Right ventricle myocardium superior (tissue), 1 donor: ENCODE results near the gene VKORC1L1. TPM values are rescaled to one million over a fixed set of nuclear protein-coding genes. Genes with fewer than 3 reads are reported as not detected.
"Not testable (repeated sequence)": the region's sequence is repeated elsewhere in the genome, so short reads cannot be mapped to it uniquely, and the experiment has no call there.

Source experiments
- ATAC-seq: fragments of 200-7000 bp; cut with Tn5 transposase; one replicate; pipeline ENCODE4 v1.9.1; 2020; ENCODE audit warnings: mild to moderate bottlenecking; ENCODE audit not compliant: poor library complexity
- DNase-seq: peaks from one replicate; pipeline ENCODE4 v3.0.0-alpha.2; 2020
- intact Hi-C: fragments of 100-400 bp; cut with DNase I; formaldehyde crosslinking; loops from one replicate; pipeline ENCODE4 v1.11.2; 2022
- long read RNA-seq: library from polyadenylated mRNA; unstranded; transcript quantifications from one replicate; pipeline ENCODE4 v2.0.0, GENCODE V29; 2021
- total RNA-seq: library from RNA; stranded (reverse); fragmentation: NEBNext Ultra II Directional; extraction: Animal tissue kit (Norgen Biotek cat#: 25700); gene quantifications from one replicate; pipeline ENCODE4 v1.2.1, GENCODE V29; 2021
- donor health status: DM: no; HTN: yes; CAD: no; lungs with severe emphysema.

The VKORC1L1 gene
- 17.6 TPM for total RNA-seq
- long read RNA-seq, full-length matches to known transcripts, result 35 of 42 reads
- long read RNA-seq, partial matches to known transcripts, result 0 of 42 reads
- long read RNA-seq, other reads (novel, unspliced or antisense), result 7 of 42 reads

GRCh38 chr7:65872776-65873581, at the start of gene VKORC1L1:
Gene VKORC1L1 (plus strand): TSS chr7:65873074. CDS start chr7:65873372, 298 bp downstream.
- intact Hi-C loops, result no loop called here
- peak; percentile 99 for ATAC-seq

GRCh38 chr7:65827366-65827765, 45.5 kb upstream of the VKORC1L1 start:
- no peak for DNase-seq
- no peak for ATAC-seq
- intact Hi-C loops, result no loop called here

More at GRCh38 chr7:65872776-65873581, at the start of gene VKORC1L1:
- peak; percentile 97 for DNase-seq

GRCh38 chr7:65832281-65832680, 40.6 kb upstream of the VKORC1L1 start:
- ATAC-seq (no peak), DNase-seq (no peak)
- intact Hi-C loops, result no loop called here

GRCh38 chr7:65836684-65837083, 36.2 kb upstream of the VKORC1L1 start:
- DNase-seq, intact Hi-C loops, ATAC-seq: not testable (repeated sequence)

GRCh38 chr7:65837541-65837956, 35.3 kb upstream of the VKORC1L1 start:
- DNase-seq, ATAC-seq, intact Hi-C loops: not testable (repeated sequence)

GRCh38 chr7:65839846-65840245, 33.0 kb upstream of the VKORC1L1 start:
- no peak for ATAC-seq
- no peak for DNase-seq
- intact Hi-C loops, result no loop called here

GRCh38 chr7:65840446-65840845, 32.4 kb upstream of the VKORC1L1 start:
- DNase-seq, result no peak
- ATAC-seq, result no peak
- intact Hi-C loops, result no loop called here

- intact Hi-C loops, DNase-seq, ATAC-seq: not testable (repeated sequence)
Measured at GRCh38 chr7:65843616-65844015, 29.3 kb upstream of the VKORC1L1 start.

- intact Hi-C loops, result no loop called here
- ATAC-seq, result no peak
Measured at GRCh38 chr7:65846008-65846570, 26.8 kb upstream of the VKORC1L1 start.

GRCh38 chr7:65853426-65853825, 19.4 kb upstream of the VKORC1L1 start:
- intact Hi-C loops, DNase-seq, ATAC-seq: not testable (repeated sequence)

More at GRCh38 chr7:65846008-65846570, 26.8 kb upstream of the VKORC1L1 start:
- DNase-seq, result no peak

GRCh38 chr7:65853892-65854291, 19.0 kb upstream of the VKORC1L1 start:
- ATAC-seq, intact Hi-C loops, DNase-seq: not testable (repeated sequence)

- DNase-seq, result peak; percentile 64
- intact Hi-C loops, ATAC-seq: not testable (repeated sequence)
Measured at GRCh38 chr7:65857321-65857894, 15.5 kb upstream of the VKORC1L1 start.

GRCh38 chr7:65858660-65859059, 14.2 kb upstream of the VKORC1L1 start:
- DNase-seq, intact Hi-C loops, ATAC-seq: not testable (repeated sequence)

GRCh38 chr7:65866244-65866643, 6.6 kb upstream of the VKORC1L1 start:
- DNase-seq, intact Hi-C loops, ATAC-seq: not testable (repeated sequence)

GRCh38 chr7:65867681-65868080, 5.2 kb upstream of the VKORC1L1 start:
- ATAC-seq, DNase-seq, intact Hi-C loops: not testable (repeated sequence)

GRCh38 chr7:65869312-65869711, 3.6 kb upstream of the VKORC1L1 start:
- ATAC-seq, intact Hi-C loops: not testable (repeated sequence)

GRCh38 chr7:65871451-65871850, 1.4 kb upstream of the VKORC1L1 start:
- intact Hi-C loops, result not testable (repeated sequence)
- DNase-seq, result peak; percentile 51
- peak; percentile 13 for ATAC-seq

More at GRCh38 chr7:65869312-65869711, 3.6 kb upstream of the VKORC1L1 start:
- DNase-seq, result not testable (repeated sequence)

GRCh38 chr7:65873582-65874193, 814 bp downstream of the VKORC1L1 start:
- ATAC-seq (peak; percentile 1), DNase-seq (peak; percentile 53)
- intact Hi-C loops, result not testable (repeated sequence)

- intact Hi-C loops, DNase-seq, ATAC-seq: not testable (repeated sequence)
Measured at GRCh38 chr7:65875715-65876114, 2.8 kb downstream of the VKORC1L1 start.
